ENCODE data around the gene AMBRA1. TPM values are rescaled to one million over a fixed set of nuclear protein-coding genes. Genes with fewer than 3 reads are reported as not detected.
"Not testable (repeated sequence)": the region's sequence is repeated elsewhere in the genome, so short reads cannot be mapped to it uniquely, and the experiment has no call there.

The AMBRA1 gene
- total and polyA plus RNA-seq, 2 donors (not counting 3 experiments of a cell fraction or from before 2014, with no cell fraction given), result 18.4 to 32.4 TPM

- Histone ChIP-seq H2AFZ (ENCODE audit: low read depth, low read length) (peak overlapping the region; percentile 55), H4K20me1 (replicated peaks; ENCODE audit: control insufficient read depth, extremely low read depth, insufficient read depth, low read length) (no peaks in the 10 kb centered on the region), H3K27me3 (ENCODE audit: control insufficient read depth in 2 of 2, insufficient read depth in 2 of 2, low read length in 2 of 2) (no peaks in the 10 kb centered on the region), H3K9ac (replicated peaks; ENCODE audit: extremely low read depth, insufficient read depth, low read length) (peak overlapping the region; percentile 62), H3K27ac (ENCODE audit: insufficient read depth, low read depth, low read length) (peak overlapping the region; percentile 61), H3K79me2 (ENCODE audit: control insufficient read depth, insufficient read depth, low read length) (no peaks in the 10 kb centered on the region), H3K36me3 (ENCODE audit: control insufficient read depth in 2 of 2, extremely low read depth in 1 of 2, insufficient read depth in 2 of 2, low read length in 2 of 2) (peaks cover 3 to 18% of the 10 kb centered on the region in 2 experiments), H3K9me1 (replicated peaks; ENCODE audit: control insufficient read depth, extremely low read depth, insufficient read depth, low read length) (no peaks in the 10 kb centered on the region), H3K4me2 (ENCODE audit: insufficient read depth, low read length) (peak overlapping the region; percentile 81), H3K4me3 (replicated peaks in 1 of 3; ENCODE audit: insufficient read depth in 1 of 3, low read depth in 1 of 3, low read length in 3 of 3) (peak overlapping the region; percentile 62 to 84 (median 72)), H3K4me1 (ENCODE audit: control insufficient read depth, extremely low read depth, insufficient read depth, low read length) (peaks cover 11% of the 10 kb centered on the region), H3K9me3 (replicated peaks; ENCODE audit: control insufficient read depth, insufficient read depth, low read length) (no peaks in the 10 kb centered on the region)
- dilution Hi-C loops (cut with MboI; ENCODE audit: extremely low pct_ligation_motif_present, low sequenced_read_pairs) (no loop called here), intact Hi-C loops (cut with micrococcal nuclease) (loop anchor here (1.0 to 2.0 kb wide), 2 partner anchors 12 to 236 kb away; partner anchors contain the start of genes ATG13 and HARBI1)
- no peak for TF ChIP-seq GATA2 (IDR thresholded peaks at IDR 0.05; ENCODE audit: insufficient read depth, insufficient read length, low read depth, low read length)
- no peak for TF ChIP-seq EZH2 (IDR thresholded peaks at IDR 0.05; ENCODE audit: borderline replicate concordance, low read depth, low read length, severe bottlenecking)
- TF ChIP-seq POLR2AphosphoS5 (IDR thresholded peaks at IDR 0.05; ENCODE audit: insufficient read depth, low read depth, low read length), result peak; percentile 43
- no peak for TF ChIP-seq FOS (IDR thresholded peaks at IDR 0.05; ENCODE audit: borderline replicate concordance, insufficient read depth, low read length)
- peak; percentile 59 for FAIRE-seq
- ChIA-PET CTCF (interaction anchor here (1.3 to 2.2 kb wide), 2 partner anchors 12 to 29 kb away, joined by 3 to 9 read pairs; no protein-coding TSS in a partner anchor), POLR2A (interaction anchor here (0.6 to 1.4 kb wide), 2 partner anchors 9 to 12 kb away, joined by 3 to 5 read pairs; no protein-coding TSS in a partner anchor)
- peak; percentile 67 for DNase-seq (ENCODE audit: low read depth, low spot score)
- BruUV-seq (replicated peaks), result no TSS peak
These were observed 213.3 kb downstream of the AMBRA1 start for GRCh38 chr11:46380340-46381047.

DNA sequence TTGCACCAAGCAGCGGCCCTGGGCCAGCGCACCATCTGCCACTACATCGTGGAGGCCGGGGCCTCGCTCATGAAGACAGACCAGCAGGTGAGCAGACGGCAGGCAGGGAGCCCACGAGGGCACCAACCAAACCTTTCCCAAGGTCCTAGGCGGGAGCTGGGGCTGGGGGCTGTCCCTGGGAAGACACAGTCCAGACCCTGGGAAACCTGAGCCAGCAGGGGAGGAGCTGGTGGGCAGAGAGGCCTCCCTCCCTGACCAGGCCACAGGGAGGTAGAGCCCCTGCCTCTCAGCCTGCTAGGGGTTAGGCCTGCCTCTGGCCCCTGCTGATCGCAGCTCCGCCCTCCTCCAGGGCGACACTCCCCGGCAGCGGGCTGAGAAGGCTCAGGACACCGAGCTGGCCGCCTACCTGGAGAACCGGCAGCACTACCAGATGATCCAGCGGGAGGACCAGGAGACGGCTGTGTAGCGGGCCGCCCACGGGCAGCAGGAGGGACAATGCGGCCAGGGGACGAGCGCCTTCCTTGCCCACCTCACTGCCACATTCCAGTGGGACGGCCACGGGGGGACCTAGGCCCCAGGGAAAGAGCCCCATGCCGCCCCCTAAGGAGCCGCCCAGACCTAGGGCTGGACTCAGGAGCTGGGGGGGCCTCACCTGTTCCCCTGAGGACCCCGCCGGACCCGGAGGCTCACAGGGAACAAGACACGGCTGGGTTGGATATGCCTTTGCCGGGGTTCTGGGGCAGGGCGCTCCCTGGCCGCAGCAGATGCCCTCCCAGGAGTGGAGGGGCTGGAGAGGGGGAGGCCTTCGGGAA, 214.1 kb downstream of the AMBRA1 start:
- H3K36me3 ChIP-seq (ENCODE audit: control insufficient read depth in 2 of 2, extremely low read depth in 1 of 2, insufficient read depth in 2 of 2, low read length in 2 of 2), result peaks cover 3 to 26% of the 10 kb centered on the region in 2 experiments
- H3K4me2 ChIP-seq (ENCODE audit: insufficient read depth, low read length); H3K27ac ChIP-seq (ENCODE audit: insufficient read depth, low read depth, low read length); FAIRE-seq; H2AFZ ChIP-seq (ENCODE audit: low read depth, low read length); DNase-seq (ENCODE audit: low read depth, low spot score); H3K9ac ChIP-seq (replicated peaks; ENCODE audit: extremely low read depth, insufficient read depth, low read length); H3K9me3 ChIP-seq (replicated peaks; ENCODE audit: control insufficient read depth, insufficient read depth, low read length); H3K27me3 ChIP-seq (ENCODE audit: control insufficient read depth in 2 of 2, insufficient read depth in 2 of 2, low read length in 2 of 2); BruUV-seq (replicated peaks); H3K9me1 ChIP-seq (replicated peaks; ENCODE audit: control insufficient read depth, extremely low read depth, insufficient read depth, low read length); H4K20me1 ChIP-seq (replicated peaks; ENCODE audit: control insufficient read depth, extremely low read depth, insufficient read depth, low read length); H3K4me3 ChIP-seq (replicated peaks in 1 of 3; ENCODE audit: insufficient read depth in 1 of 3, low read depth in 1 of 3, low read length in 3 of 3); dilution Hi-C loops (cut with MboI; ENCODE audit: extremely low pct_ligation_motif_present, low sequenced_read_pairs); H3K79me2 ChIP-seq (ENCODE audit: control insufficient read depth, insufficient read depth, low read length): not testable (repeated sequence)
- H3K4me1 ChIP-seq (ENCODE audit: control insufficient read depth, extremely low read depth, insufficient read depth, low read length), result peaks cover 11% of the 10 kb centered on the region
- ChIA-PET POLR2A (interaction anchor here (1.4 kb wide), 1 partner anchor 10 kb away, joined by 5 read pairs; no protein-coding TSS in a partner anchor), CTCF (interaction anchor here (1.3 to 2.2 kb wide), 2 partner anchors 12 to 28 kb away, joined by 3 to 9 read pairs; no protein-coding TSS in a partner anchor)
- intact Hi-C loops (cut with micrococcal nuclease), result loop anchor here (2.0 kb wide), 1 partner anchor 237 kb away; the partner anchor contains the start of genes ATG13 and HARBI1
